K562 (cell line): Measurements from ENCODE around the gene RRAGB. TPM values are rescaled to one million over a fixed set of nuclear protein-coding genes. Genes with fewer than 3 reads are reported as not detected.
"Not testable (repeated sequence)": the region's sequence is repeated elsewhere in the genome, so short reads cannot be mapped to it uniquely, and the experiment has no call there.

Experiments used
- ATAC-seq: fragments of 200-7000 bp; cut with Tn5 transposase; 3 replicates; pipeline ENCODE4 v1.9.1; 2020; ENCODE audit warnings: moderate library complexity
- BruUV-seq: library from RNA; stranded (reverse); fragments of 400-500 nt; replicated peaks from 2 replicates; lab custom pipeline; 2021; lab: Mats Ljungman, UMichigan
- CTCF ChIA-PET: fragments of 300-600 bp; formaldehyde crosslinking; extraction: SDS; loops from one replicate; lab custom pipeline; 2021; ENCODE audit warnings: low intra/inter-chr PET ratio; lab: Yijun Ruan, JAX
- POLR2A ChIA-PET: fragments of 300-600, 350-650 bp; sonication (Branson Sonifier 250); formaldehyde crosslinking; extraction: SDS; loops from one replicate; lab custom pipeline; 2021; ENCODE audit warnings: antibody characterized with exemption, inconsistent platforms; lab: Yijun Ruan, JAX
- DNase-seq, 4 experiments: peaks; one replicate each; pipeline versions ENCODE4 v3.0.0 to v3.0.0-alpha.2; 2011 to 2018; ENCODE audit warnings: low spot score in 3 of 4, mixed read lengths in 3 of 4; ENCODE audit errors: extremely low read depth in 1 of 4
- FAIRE-seq: peaks from 2 replicates; lab custom pipeline; 2011; peaks lifted over from hg19 to GRCh38; lab: Jason Lieb, UNC
- H2AFZ ChIP-seq: 2 replicates; pipeline ENCODE4 v1.6.0; 2011; ENCODE audit warnings: low read depth, low read length, control low read depth, inconsistent platforms
- H3K27ac ChIP-seq: fragments of 200-600 bp; 3 replicates; pipeline ENCODE4 v1.8.0; 2011; ENCODE audit warnings: low read depth, mild to moderate bottlenecking, control low read depth, inconsistent platforms, low read length, moderate library complexity, mixed read lengths; ENCODE audit errors: extremely low read depth
- H3K27me3 ChIP-seq, 2 experiments: fragments of 300-600 bp in 1 of 2; 2 replicates in 1 of 2; 3 replicates in 1 of 2; pipeline versions ENCODE4 v1.6.0 to v1.8.0; 2011; ENCODE audit warnings: inconsistent platforms in 2 of 2, low read length in 2 of 2, mild to moderate bottlenecking in 1 of 2, mixed read lengths in 1 of 2, moderate library complexity in 1 of 2; ENCODE audit not compliant: control insufficient read depth in 2 of 2, insufficient read depth in 2 of 2
- H3K36me3 ChIP-seq: fragments of 300-600 bp; 3 replicates; pipeline ENCODE4 v1.8.0; 2011; ENCODE audit warnings: mild to moderate bottlenecking, low read length, inconsistent platforms; ENCODE audit not compliant: control insufficient read depth, insufficient read depth
- H3K4me1 ChIP-seq, 2 experiments: fragments of 200-600 bp in 1 of 2; replicated peaks in 1 of 2; 2 replicates in 1 of 2; 3 replicates in 1 of 2; pipeline versions ENCODE4 v1.5.1 to v1.8.0; 2011; ENCODE audit warnings: inconsistent platforms in 2 of 2, low read length in 2 of 2, mild to moderate bottlenecking in 1 of 2, mixed read lengths in 1 of 2, moderate library complexity in 1 of 2; ENCODE audit not compliant: control insufficient read depth in 2 of 2, insufficient read depth in 2 of 2
- H3K4me2 ChIP-seq: 2 replicates; pipeline ENCODE4 v1.6.1; 2011; ENCODE audit warnings: low read length, control low read depth, inconsistent platforms, mixed read lengths; ENCODE audit not compliant: insufficient read depth
- H3K4me3 ChIP-seq: fragments of 200-600 bp; sonication (generic), shearing (Covaris generic); 2 replicates; pipeline ENCODE4 v1.5.1; 2016; ENCODE audit warnings: control low read depth, inconsistent platforms
- H3K79me2 ChIP-seq: fragments of 200-600 bp; 3 replicates; pipeline ENCODE4 v1.8.0; 2011; ENCODE audit warnings: low read length, inconsistent platforms; ENCODE audit not compliant: control insufficient read depth, insufficient read depth
- H3K9ac ChIP-seq, 2 experiments: 2 replicates each; pipeline versions ENCODE4 v1.6.0 to v1.6.1; 2011; ENCODE audit warnings: low read depth in 2 of 2, low read length in 2 of 2, control low read depth in 1 of 2, inconsistent platforms in 1 of 2, mild to moderate bottlenecking in 1 of 2, mixed read lengths in 1 of 2; ENCODE audit not compliant: insufficient read depth in 1 of 2
- H3K9me1 ChIP-seq: one replicate; pipeline ENCODE4 v1.6.0; 2011; ENCODE audit warnings: inconsistent platforms, mild to moderate bottlenecking, low read length, moderate library complexity; ENCODE audit not compliant: control insufficient read depth, insufficient read depth
- H3K9me3 ChIP-seq: replicated peaks from 2 replicates; pipeline ENCODE4 v1.5.1; 2011; ENCODE audit warnings: low read depth, low read length, inconsistent platforms; ENCODE audit not compliant: control insufficient read depth, insufficient read depth
- H4K20me1 ChIP-seq: replicated peaks from 2 replicates; pipeline ENCODE4 v1.6.1; 2011; ENCODE audit warnings: low read length, inconsistent platforms, mixed read lengths; ENCODE audit not compliant: control insufficient read depth, insufficient read depth
- BRD4 ChIP-seq: fragments of 200-600 bp; sonication (generic); IDR thresholded peaks from 2 replicates; pipeline ENCODE4 v1.6.1; 2017; ENCODE audit warnings: inconsistent platforms
- DMBX1 ChIP-seq: fragments of 250-450 bp; sonication (Bioruptor Pico); IDR thresholded peaks from 2 replicates; pipeline ENCODE4 v1.8.0; 2022; ENCODE audit warnings: inconsistent platforms, mild to moderate bottlenecking, moderate library complexity, borderline replicate concordance
- HIVEP1 ChIP-seq: fragments of 250-450 bp; sonication (Bioruptor Pico); IDR thresholded peaks from 2 replicates; pipeline ENCODE4 v1.4.0; 2020; ENCODE audit warnings: mild to moderate bottlenecking
- LARP7 ChIP-seq: fragments of 450-650 bp; IDR thresholded peaks from 2 replicates; pipeline ENCODE4 v1.6.1; 2016
- MEIS2 ChIP-seq: fragments of 450-650 bp; IDR thresholded peaks from 2 replicates; pipeline ENCODE4 v1.6.1; 2014; ENCODE audit warnings: mild to moderate bottlenecking; ENCODE audit not compliant: partially characterized antibody
- MYNN ChIP-seq, 2 experiments: sonication (generic); formaldehyde crosslinking in 1 of 2; IDR thresholded peaks; 2 replicates each; pipeline versions ENCODE4 v1.5.0 to v1.6.1; 2016 to 2020; ENCODE audit warnings: antibody characterized with exemption in 1 of 2, missing genetic modification reagents in 1 of 2
- SIN3A ChIP-seq, 2 experiments: fragments of 150-350 bp in 1 of 2; IDR thresholded peaks; 2 replicates each; pipeline ENCODE4 v1.6.1; 2011 to 2016; ENCODE audit warnings: borderline replicate concordance in 2 of 2, low read depth in 2 of 2, low read length in 2 of 2, mild to moderate bottlenecking in 2 of 2, moderate library complexity in 2 of 2; ENCODE audit not compliant: control insufficient read depth in 1 of 2
- SIRT6 ChIP-seq: IDR thresholded peaks from one replicate; pipeline ENCODE4 v1.6.1; 2012; ENCODE audit warnings: low read depth, mild to moderate bottlenecking, control low read depth, inconsistent platforms, low read length, moderate library complexity
- TARDBP ChIP-seq: fragments of 450-650 bp; IDR thresholded peaks from 2 replicates; pipeline ENCODE4 v1.6.1; 2016
- ZNF592 ChIP-seq: fragments of 450-650 bp; IDR thresholded peaks from 2 replicates; pipeline ENCODE4 v1.6.1; 2017; ENCODE audit warnings: antibody characterized with exemption, mild to moderate bottlenecking
- WGBS: fragments of 100-300 bp; shearing (Covaris generic); methylation state at CpG from one replicate; pipeline ENCODE4 v1.1.6; 2016; ENCODE audit warnings: low coverage, mixed read lengths; ENCODE audit not compliant: insufficient coverage; ENCODE audit errors: missing lambda C conversion rate; 5-methylcytosine and 5-hydroxymethylcytosine counted together
- in situ Hi-C: fragments of 300-500 bp; cut with MboI; formaldehyde crosslinking; loops from 4 replicates; pipeline ENCODE4 v1.15.0; 2018; ENCODE audit warnings: inconsistent platforms, mixed read lengths
- intact Hi-C: fragments of 100-400 bp; cut with micrococcal nuclease; formaldehyde crosslinking; loops from 2 replicates; pipeline ENCODE4 v1.14.2; 2022
- polyA plus RNA-seq, 8 experiments: library from polyadenylated mRNA; depleted of rRNA in 4 of 8; stranded (reverse) in 5 of 8; unstranded in 3 of 8; fragments of >200 nt; fragmentation: Nextera tagmentation in 2 of 8; fragmentation: Illumina TruSeq in 1 of 8; extraction: Ambion mirVana in 2 of 8; extraction: Trizol in 1 of 8; gene quantifications; 2 replicates each; pipeline versions ENCODE4 v1.2.1 to v1.2.3, GENCODE V29; 2011 to 2014; ENCODE audit warnings: inconsistent platforms in 1 of 8, missing spikeins in 1 of 8
- total RNA-seq, 7 experiments: library from RNA; depleted of rRNA in 6 of 7; stranded (reverse); fragments of >200 nt in 6 of 7; fragmentation: Illumina TruSeq in 2 of 7; extraction: Trizol in 2 of 7; gene quantifications; 2 replicates each; pipeline versions ENCODE4 v1.2.1 to v1.2.3, GENCODE V29; 2011 to 2021; ENCODE audit warnings: low replicate concordance in 1 of 7

The RRAGB gene
- total and polyA plus RNA-seq, 9 of the 15 experiments (the other 6 are each of a cell fraction or from before 2014, with no cell fraction given), result 5.6 to 15.6 (median 9.1) TPM

- not testable (repeated sequence) for FAIRE-seq, H3K36me3 ChIP-seq, H3K79me2 ChIP-seq, H2AFZ ChIP-seq
- TF ChIP-seq MEIS2, result peak; percentile 19
- TF ChIP-seq, all 486 proteins: peak for 1; not testable (repeated sequence) for 485
- H3K9ac ChIP-seq, H3K4me1 ChIP-seq, DNase-seq, H3K4me3 ChIP-seq, H3K27me3 ChIP-seq, in situ Hi-C loops, BruUV-seq, H3K27ac ChIP-seq, ATAC-seq, POLR2A ChIA-PET, CTCF ChIA-PET, H3K9me1 ChIP-seq, H3K9me3 ChIP-seq, H3K4me2 ChIP-seq, H4K20me1 ChIP-seq, intact Hi-C loops: not testable (repeated sequence)
- WGBS, result 0% methylated on average over 7 of the region's 10 CpGs
Measured at GRCh38 chrX:55688579-55688978, 29.0 kb upstream of the RRAGB start.

- Histone ChIP-seq H3K27ac (no peak overlapping the region), H3K36me3 (no peaks in the 10 kb centered on the region), H3K9ac (no peak overlapping the region), H3K4me2 (no peak overlapping the region), H3K4me1 (no peaks in the 10 kb centered on the region), H4K20me1 (no peaks in the 10 kb centered on the region), H3K4me3 (no peak overlapping the region), H3K79me2 (no peaks in the 10 kb centered on the region), H3K9me1 (no peaks in the 10 kb centered on the region), H2AFZ (no peak overlapping the region), H3K9me3 (no peaks in the 10 kb centered on the region), H3K27me3 (no peaks in the 10 kb centered on the region)
- in situ Hi-C loops (no loop called here), intact Hi-C loops (no loop called here)
- FAIRE-seq, result no peak
- CTCF ChIA-PET, result no interaction called here
- no peak for ATAC-seq
- DNase-seq, result no peak
- BruUV-seq, result no TSS peak
- POLR2A ChIA-PET, result no interaction called here
- WGBS, result 0% methylated on average over 5 of the region's 5 CpGs
- TF ChIP-seq BRD4, result no peak
- TF ChIP-seq TARDBP, result no peak
- TF ChIP-seq SIN3A (IDR thresholded peaks at IDR 0.05; ENCODE audit: borderline replicate concordance in 2 of 2, control insufficient read depth in 1 of 2, low read depth in 2 of 2, low read length in 2 of 2), result no peak
- TF ChIP-seq MYNN (IDR thresholded peaks at IDR 0.05), result no peak
- no peak for TF ChIP-seq MYNN (CRISPR knock-in tag; IDR thresholded peaks at IDR 0.05)
- TF ChIP-seq SIRT6, result no peak
- no peak for TF ChIP-seq DMBX1 (CRISPR knock-in tag)
- no peak for TF ChIP-seq LARP7
- no peak for TF ChIP-seq HIVEP1
- TF ChIP-seq ZNF592, result no peak
Measured at GRCh38 chrX:55695227-55696018, 22.1 kb upstream of the RRAGB start.
